Natural killer cell (primary cell): ENCODE results near the gene ZNF775. TPM values are rescaled to one million over a fixed set of nuclear protein-coding genes. Genes with fewer than 3 reads are reported as not detected.

Experiments
- ATAC-seq, 3 donors: fragments of 150-1000 bp in 2 of 3; fragments of 200-7000 bp in 1 of 3; cut with Tn5 transposase; 1 replicate in 1 of 3; 2 replicates in 2 of 3; pipeline ENCODE4 v1.10.0; 2021; ENCODE audit warnings: mild to moderate bottlenecking in 2 of 3, moderate library complexity in 2 of 3
- DNase-seq, 2 donors: peaks; one replicate each; pipeline versions ENCODE4 v3.0.0 to v3.0.0-alpha.2; 2013 to 2021; ENCODE audit warnings: mixed read lengths in 1 of 2
- H3K27ac ChIP-seq: one replicate; pipeline ENCODE4 v1.5.1; 2013; ENCODE audit warnings: mild to moderate bottlenecking, low read length
- H3K27me3 ChIP-seq: one replicate; pipeline ENCODE4 v1.6.1; 2013; ENCODE audit warnings: low read length; ENCODE audit not compliant: control insufficient read depth, insufficient read depth
- H3K36me3 ChIP-seq: one replicate; pipeline ENCODE4 v1.6.1; 2013; ENCODE audit warnings: low read length; ENCODE audit not compliant: control insufficient read depth, insufficient read depth
- H3K4me1 ChIP-seq: one replicate; pipeline ENCODE4 v1.6.1; 2013; ENCODE audit warnings: low read length; ENCODE audit not compliant: control insufficient read depth, insufficient read depth
- H3K4me3 ChIP-seq: one replicate; pipeline ENCODE4 v1.5.1; 2013; ENCODE audit warnings: low read length
- H3K9me3 ChIP-seq: one replicate; pipeline ENCODE4 v1.6.1; 2013; ENCODE audit warnings: low read length; ENCODE audit not compliant: control insufficient read depth, insufficient read depth
- H3K27ac Mint-ChIP-seq, 2 donors: one replicate each; pipeline ENCODE4 v1.8.0; 2022; ENCODE audit warnings: mild to moderate bottlenecking in 2 of 2, mixed read lengths in 2 of 2, moderate library complexity in 1 of 2
- H3K27me3 Mint-ChIP-seq, 2 donors: one replicate each; pipeline ENCODE4 v1.8.0; 2022; ENCODE audit warnings: low read depth in 2 of 2, mixed read lengths in 2 of 2
- H3K36me3 Mint-ChIP-seq: one replicate; pipeline ENCODE4 v1.8.0; 2022; ENCODE audit warnings: mixed read lengths
- H3K4me1 Mint-ChIP-seq, 2 donors: one replicate each; pipeline ENCODE4 v1.8.0; 2022; ENCODE audit warnings: mixed read lengths in 2 of 2
- H3K4me3 Mint-ChIP-seq: one replicate; pipeline ENCODE4 v1.8.0; 2022; ENCODE audit warnings: mild to moderate bottlenecking, moderate library complexity, mixed read lengths
- H3K9me3 Mint-ChIP-seq, 2 donors: one replicate each; pipeline ENCODE4 v1.8.0; 2022; ENCODE audit warnings: mixed read lengths in 2 of 2
- CTCF ChIP-seq: fragments of 200-600 bp; IDR thresholded peaks from one replicate; pipeline ENCODE4 v1.8.0; 2022; ENCODE audit warnings: antibody characterized with exemption
- WGBS: methylation state at CpG from one replicate; pipeline ENCODE4 v1.1.7; 2013; ENCODE audit warnings: missing lambda C conversion rate; ENCODE audit not compliant: insufficient coverage; 5-methylcytosine and 5-hydroxymethylcytosine counted together
- intact Hi-C: fragments of 100-400 bp; cut with micrococcal nuclease; formaldehyde crosslinking; loops from one replicate; pipeline ENCODE4 v1.14.2; 2022
- total RNA-seq, 4 donors: library from RNA; stranded (reverse); fragments of 120-200 nt in 1 of 4; gene quantifications; one replicate each; pipeline versions ENCODE4 v1.2.3 to v1.2.4, GENCODE V29; 2013 to 2022

ZNF775 gene
- total RNA-seq, 3 donors from 2014 or later (not counting 1 experiment from before 2014, with no cell fraction given) = 1.3 to 2.7 (median 1.6) TPM

GRCh38 chr7:150346922-150347321, 32.2 kb upstream of the ZNF775 start:
- H3K36me3 ChIP-seq = no peaks in the 10 kb centered on the region
- Mint-ChIP-seq H3K4me1 (no peaks in the 10 kb centered on the region), H3K4me3 (no peak overlapping the region), H3K27me3 (peaks cover 30% of the 10 kb centered on the region in 2 donors), H3K27ac (no peak overlapping the region), H3K9me3 (no peaks in the 10 kb centered on the region), H3K36me3 (no peaks in the 10 kb centered on the region)
- no peak overlapping the region for H3K4me3 ChIP-seq
- 80% methylated on average over 5 of the region's 5 CpGs for WGBS
- DNase-seq = no peak
- TF ChIP-seq CTCF = no peak
- intact Hi-C loops = no loop called here
- peaks cover 4% of the 10 kb centered on the region for H3K9me3 ChIP-seq
- no peak overlapping the region for H3K27ac ChIP-seq
- no peaks in the 10 kb centered on the region for H3K4me1 ChIP-seq
- ATAC-seq = no peak
- H3K27me3 ChIP-seq = peaks cover 9% of the 10 kb centered on the region

GRCh38 chr7:150351587-150352194, 27.4 kb upstream of the ZNF775 start:
- ATAC-seq = no peak
- H3K27me3 Mint-ChIP-seq = peaks cover 0 to 6% of the 10 kb centered on the region in 2 donors
- H3K27me3 ChIP-seq = no peaks in the 10 kb centered on the region
- 85% methylated on average over 7 of the region's 8 CpGs for WGBS
- TF ChIP-seq CTCF = no peak
- H3K9me3 Mint-ChIP-seq = no peaks in the 10 kb centered on the region
- no peaks in the 10 kb centered on the region for H3K36me3 ChIP-seq
- no peak overlapping the region for H3K4me3 ChIP-seq
- no peaks in the 10 kb centered on the region for H3K4me1 Mint-ChIP-seq
- H3K27ac Mint-ChIP-seq = no peak overlapping the region
- H3K27ac ChIP-seq = no peak overlapping the region
- no peak for DNase-seq
- H3K9me3 ChIP-seq = no peaks in the 10 kb centered on the region
- H3K4me1 ChIP-seq = no peaks in the 10 kb centered on the region
- intact Hi-C loops = no loop called here
- no peaks in the 10 kb centered on the region for H3K36me3 Mint-ChIP-seq
- no peak overlapping the region for H3K4me3 Mint-ChIP-seq

GRCh38 chr7:150355666-150356059, 23.5 kb upstream of the ZNF775 start:
- intact Hi-C loops = loop anchor here (5.0 kb wide), 1 partner anchor 402 kb away; no protein-coding TSS in a partner anchor
- Mint-ChIP-seq H3K27ac (no peak overlapping the region), H3K36me3 (no peaks in the 10 kb centered on the region), H3K9me3 (peaks cover 0 to 3% of the 10 kb centered on the region in 2 donors), H3K4me1 (peaks cover 33% of the 10 kb centered on the region in 2 donors), H3K27me3 (peaks cover 0 to 5% of the 10 kb centered on the region in 2 donors), H3K4me3 (no peak overlapping the region)
- WGBS = no CpG with 5 or more reads among the region's 1 CpG
- DNase-seq (no peak), ATAC-seq (no peak)
- Histone ChIP-seq H3K9me3 (no peaks in the 10 kb centered on the region), H3K4me1 (peaks cover 22% of the 10 kb centered on the region), H3K4me3 (no peak overlapping the region), H3K36me3 (no peaks in the 10 kb centered on the region), H3K27me3 (no peaks in the 10 kb centered on the region), H3K27ac (no peak overlapping the region)
- TF ChIP-seq CTCF = no peak
